Natural killer cell (primary cell): ENCODE data around the gene COQ8B. TPM values are rescaled to one million over a fixed set of nuclear protein-coding genes. Genes with fewer than 3 reads are reported as not detected.
A peak's percentile ranks its signal among the peaks of the same experiment; 100 is the strongest.

Experiments
- ATAC-seq, 3 donors: fragments of 150-1000 bp in 2 of 3; fragments of 200-7000 bp in 1 of 3; cut with Tn5 transposase; 1 replicate in 1 of 3; 2 replicates in 2 of 3; pipeline ENCODE4 v1.10.0; 2021; ENCODE audit warnings: mild to moderate bottlenecking in 2 of 3, moderate library complexity in 2 of 3
- DNase-seq, 2 donors: peaks; one replicate each; pipeline versions ENCODE4 v3.0.0 to v3.0.0-alpha.2; 2013 to 2021; ENCODE audit warnings: mixed read lengths in 1 of 2
- H3K27ac ChIP-seq: one replicate; pipeline ENCODE4 v1.5.1; 2013; ENCODE audit warnings: mild to moderate bottlenecking, low read length
- H3K27me3 ChIP-seq: one replicate; pipeline ENCODE4 v1.6.1; 2013; ENCODE audit warnings: low read length; ENCODE audit not compliant: control insufficient read depth, insufficient read depth
- H3K36me3 ChIP-seq: one replicate; pipeline ENCODE4 v1.6.1; 2013; ENCODE audit warnings: low read length; ENCODE audit not compliant: control insufficient read depth, insufficient read depth
- H3K4me1 ChIP-seq: one replicate; pipeline ENCODE4 v1.6.1; 2013; ENCODE audit warnings: low read length; ENCODE audit not compliant: control insufficient read depth, insufficient read depth
- H3K4me3 ChIP-seq: one replicate; pipeline ENCODE4 v1.5.1; 2013; ENCODE audit warnings: low read length
- H3K9me3 ChIP-seq: one replicate; pipeline ENCODE4 v1.6.1; 2013; ENCODE audit warnings: low read length; ENCODE audit not compliant: control insufficient read depth, insufficient read depth
- H3K27ac Mint-ChIP-seq, 2 donors: one replicate each; pipeline ENCODE4 v1.8.0; 2022; ENCODE audit warnings: mild to moderate bottlenecking in 2 of 2, mixed read lengths in 2 of 2, moderate library complexity in 1 of 2
- H3K27me3 Mint-ChIP-seq, 2 donors: one replicate each; pipeline ENCODE4 v1.8.0; 2022; ENCODE audit warnings: low read depth in 2 of 2, mixed read lengths in 2 of 2
- H3K36me3 Mint-ChIP-seq: one replicate; pipeline ENCODE4 v1.8.0; 2022; ENCODE audit warnings: mixed read lengths
- H3K4me1 Mint-ChIP-seq, 2 donors: one replicate each; pipeline ENCODE4 v1.8.0; 2022; ENCODE audit warnings: mixed read lengths in 2 of 2
- H3K4me3 Mint-ChIP-seq: one replicate; pipeline ENCODE4 v1.8.0; 2022; ENCODE audit warnings: mild to moderate bottlenecking, moderate library complexity, mixed read lengths
- H3K9me3 Mint-ChIP-seq, 2 donors: one replicate each; pipeline ENCODE4 v1.8.0; 2022; ENCODE audit warnings: mixed read lengths in 2 of 2
- WGBS: methylation state at CpG from one replicate; pipeline ENCODE4 v1.1.7; 2013; ENCODE audit warnings: missing lambda C conversion rate; ENCODE audit not compliant: insufficient coverage; 5-methylcytosine and 5-hydroxymethylcytosine counted together
- intact Hi-C: fragments of 100-400 bp; cut with micrococcal nuclease; formaldehyde crosslinking; loops from one replicate; pipeline ENCODE4 v1.14.2; 2022
- total RNA-seq, 4 donors: library from RNA; stranded (reverse); fragments of 120-200 nt in 1 of 4; gene quantifications; one replicate each; pipeline versions ENCODE4 v1.2.3 to v1.2.4, GENCODE V29; 2013 to 2022
- TF ChIP-seq, protein P1 (sequence below): fragments of 200-600 bp; IDR thresholded peaks from one replicate; pipeline ENCODE4 v1.8.0; 2022; ENCODE audit warnings: antibody characterized with exemption

The COQ8B gene
- total RNA-seq, 3 donors from 2014 or later (not counting 1 experiment from before 2014, with no cell fraction given), result 31.8 to 46.7 (median 39.6) TPM

DNA sequence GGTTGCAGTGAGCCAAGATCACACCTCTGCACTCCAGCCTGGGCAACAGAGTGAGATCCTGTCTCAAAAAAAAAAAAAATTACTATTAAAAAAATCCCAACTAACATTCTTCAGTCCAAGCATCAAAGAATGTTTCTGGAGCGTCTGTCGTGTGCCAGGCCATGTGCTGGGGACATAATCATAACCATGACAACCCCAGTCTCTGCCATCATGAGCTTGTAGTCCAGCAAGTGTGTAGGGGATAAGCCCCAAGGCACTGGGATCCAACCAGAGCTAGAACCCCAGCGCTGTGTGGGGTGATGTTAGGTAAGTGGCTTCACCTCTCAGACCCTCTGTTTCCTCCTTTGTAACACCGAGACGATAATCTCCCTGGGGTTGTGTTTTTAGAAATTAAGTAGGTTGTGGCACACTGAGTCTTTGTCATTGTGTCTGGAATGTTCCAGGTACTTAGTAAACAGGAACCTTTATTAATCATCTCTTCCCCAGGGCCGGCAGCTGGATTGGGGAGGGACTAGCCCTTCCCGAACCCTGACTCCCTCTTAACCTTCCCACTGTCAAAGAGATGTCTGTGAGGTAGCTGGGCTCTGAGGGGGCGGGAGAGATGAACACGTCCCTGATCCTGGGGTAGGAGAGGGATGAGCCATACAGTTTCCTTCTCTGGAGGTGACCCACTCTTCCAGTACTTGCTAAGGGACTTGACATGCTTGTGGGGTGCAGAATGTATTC lies 5.4 kb upstream of the COQ8B start:
- no peaks in the 10 kb centered on the region for H3K27me3 ChIP-seq
- Mint-ChIP-seq H3K27ac (peak overlapping the region in 1 of 2 donors; percentile 30), H3K9me3 (no peaks in the 10 kb centered on the region), H3K36me3 (no peaks in the 10 kb centered on the region), H3K4me3 (no peak overlapping the region), H3K27me3 (no peaks in the 10 kb centered on the region), H3K4me1 (peaks cover 37 to 43% of the 10 kb centered on the region in 2 donors)
- H3K4me3 ChIP-seq, result no peak overlapping the region
- H3K36me3 ChIP-seq, result peaks cover 16% of the 10 kb centered on the region
- H3K4me1 ChIP-seq, result peaks cover 36% of the 10 kb centered on the region
- ATAC-seq, result no peak
- intact Hi-C loops, result no loop called here
- TF ChIP-seq, protein P1, sequence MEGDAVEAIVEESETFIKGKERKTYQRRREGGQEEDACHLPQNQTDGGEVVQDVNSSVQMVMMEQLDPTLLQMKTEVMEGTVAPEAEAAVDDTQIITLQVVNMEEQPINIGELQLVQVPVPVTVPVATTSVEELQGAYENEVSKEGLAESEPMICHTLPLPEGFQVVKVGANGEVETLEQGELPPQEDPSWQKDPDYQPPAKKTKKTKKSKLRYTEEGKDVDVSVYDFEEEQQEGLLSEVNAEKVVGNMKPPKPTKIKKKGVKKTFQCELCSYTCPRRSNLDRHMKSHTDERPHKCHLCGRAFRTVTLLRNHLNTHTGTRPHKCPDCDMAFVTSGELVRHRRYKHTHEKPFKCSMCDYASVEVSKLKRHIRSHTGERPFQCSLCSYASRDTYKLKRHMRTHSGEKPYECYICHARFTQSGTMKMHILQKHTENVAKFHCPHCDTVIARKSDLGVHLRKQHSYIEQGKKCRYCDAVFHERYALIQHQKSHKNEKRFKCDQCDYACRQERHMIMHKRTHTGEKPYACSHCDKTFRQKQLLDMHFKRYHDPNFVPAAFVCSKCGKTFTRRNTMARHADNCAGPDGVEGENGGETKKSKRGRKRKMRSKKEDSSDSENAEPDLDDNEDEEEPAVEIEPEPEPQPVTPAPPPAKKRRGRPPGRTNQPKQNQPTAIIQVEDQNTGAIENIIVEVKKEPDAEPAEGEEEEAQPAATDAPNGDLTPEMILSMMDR, result no peak
- H3K9me3 ChIP-seq, result no peaks in the 10 kb centered on the region
- DNase-seq, result no peak
- 94% methylated on average over 5 of the region's 9 CpGs for WGBS
- H3K27ac ChIP-seq, result no peak overlapping the region

DNA sequence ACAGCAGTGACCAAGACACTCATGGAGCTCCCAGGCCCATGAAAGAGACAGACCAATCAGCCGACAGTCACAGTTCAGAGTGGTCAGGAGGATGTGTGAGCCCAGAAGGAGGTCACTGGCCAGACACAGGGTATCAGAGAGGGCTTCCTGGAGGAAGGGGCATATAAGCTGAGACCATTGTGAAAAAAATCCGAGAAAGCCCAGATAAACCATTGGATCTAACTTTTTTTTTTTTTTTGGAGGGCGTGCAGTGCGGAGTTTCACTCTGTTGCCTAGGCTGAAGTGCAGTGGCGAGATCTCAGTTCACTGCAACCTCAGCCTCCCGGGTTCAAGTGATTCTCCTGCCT lies 4.4 kb upstream of the COQ8B start:
- no peaks in the 10 kb centered on the region for H3K9me3 Mint-ChIP-seq
- Histone ChIP-seq H3K9me3 (no peaks in the 10 kb centered on the region), H3K4me1 (peaks cover 42% of the 10 kb centered on the region), H3K27me3 (no peaks in the 10 kb centered on the region), H3K27ac (no peak overlapping the region), H3K4me3 (no peak overlapping the region), H3K36me3 (peaks cover 9% of the 10 kb centered on the region)
- peaks cover 41 to 50% of the 10 kb centered on the region in 2 donors for H3K4me1 Mint-ChIP-seq
- peak overlapping the region; percentile 16 to 99 for H3K27ac Mint-ChIP-seq
- DNase-seq (no peak), ATAC-seq (no peak)
- peak overlapping the region; percentile 68 for H3K4me3 Mint-ChIP-seq
- intact Hi-C loops, result no loop called here
- H3K36me3 Mint-ChIP-seq, result no peaks in the 10 kb centered on the region
- WGBS, result 89% methylated on average over 6 of the region's 6 CpGs
- TF ChIP-seq, protein P1, result no peak
- H3K27me3 Mint-ChIP-seq, result no peaks in the 10 kb centered on the region

DNA sequence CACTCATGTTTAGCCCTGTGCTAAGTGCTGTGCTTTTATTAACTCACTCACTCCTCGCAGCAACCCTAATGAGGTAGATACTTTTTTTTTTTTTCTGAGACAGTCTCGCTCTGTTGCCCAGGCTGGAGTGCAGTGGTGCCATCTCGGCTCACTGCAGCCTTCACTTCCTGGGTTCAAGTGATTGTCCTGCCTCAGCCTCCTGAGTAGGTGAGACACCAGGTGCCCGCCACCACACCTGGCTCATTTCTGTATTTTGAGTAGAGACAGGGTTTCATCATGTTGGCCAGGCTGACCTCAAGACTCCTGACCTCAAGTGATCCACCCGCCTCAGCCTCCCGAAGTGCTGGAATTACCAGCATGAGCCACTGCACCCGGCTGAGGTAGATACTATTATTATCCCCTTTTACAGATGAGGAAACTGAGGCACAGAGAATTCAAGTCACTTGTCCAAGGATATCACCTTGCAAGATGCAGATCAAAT lies 2.8 kb upstream of the COQ8B start:
- DNase-seq, result no peak
- Mint-ChIP-seq H3K9me3 (no peaks in the 10 kb centered on the region), H3K4me3 (peak overlapping the region; percentile 94), H3K36me3 (no peaks in the 10 kb centered on the region), H3K27ac (peak overlapping the region; percentile 99), H3K27me3 (no peaks in the 10 kb centered on the region), H3K4me1 (peaks cover 57 to 66% of the 10 kb centered on the region in 2 donors)
- Histone ChIP-seq H3K36me3 (peaks cover 6% of the 10 kb centered on the region), H3K4me3 (no peak overlapping the region), H3K27ac (no peak overlapping the region), H3K4me1 (peaks cover 56% of the 10 kb centered on the region), H3K9me3 (no peaks in the 10 kb centered on the region), H3K27me3 (no peaks in the 10 kb centered on the region)
- no peak for ATAC-seq
- 72% methylated on average over 7 of the region's 7 CpGs for WGBS
- TF ChIP-seq, protein P1, result no peak
- intact Hi-C loops, result loop anchor here (5.0 kb wide), 1 partner anchor 47 kb away; no protein-coding TSS in a partner anchor
